AG08396 (cell line): ENCODE data around the gene TRIP11.

Experiments
- DNase-seq: peaks from one replicate; pipeline ENCODE4 v3.0.0; 2012; ENCODE audit warnings: low spot score, mixed read lengths

The TRIP11 gene

DNA sequence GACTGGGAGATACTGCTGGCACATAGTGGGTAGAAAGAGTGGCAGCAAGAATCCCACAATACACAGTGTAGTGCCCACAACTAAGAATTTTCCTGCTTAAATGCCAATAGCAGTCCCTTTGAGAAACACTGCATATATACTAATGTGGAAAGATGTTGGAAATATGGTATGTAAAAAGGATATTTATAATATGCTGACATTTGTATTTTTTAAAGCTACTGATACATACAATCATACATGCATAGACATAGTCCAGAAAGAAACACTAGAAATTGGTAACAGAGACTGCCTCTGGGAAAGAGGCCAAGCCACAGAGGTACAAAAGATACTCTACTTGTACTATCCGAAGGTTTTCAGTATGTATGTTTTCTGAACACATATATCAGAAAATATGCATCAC is 30.3 kb downstream of the TRIP11 start:
- DNase-seq: no peak

DNA sequence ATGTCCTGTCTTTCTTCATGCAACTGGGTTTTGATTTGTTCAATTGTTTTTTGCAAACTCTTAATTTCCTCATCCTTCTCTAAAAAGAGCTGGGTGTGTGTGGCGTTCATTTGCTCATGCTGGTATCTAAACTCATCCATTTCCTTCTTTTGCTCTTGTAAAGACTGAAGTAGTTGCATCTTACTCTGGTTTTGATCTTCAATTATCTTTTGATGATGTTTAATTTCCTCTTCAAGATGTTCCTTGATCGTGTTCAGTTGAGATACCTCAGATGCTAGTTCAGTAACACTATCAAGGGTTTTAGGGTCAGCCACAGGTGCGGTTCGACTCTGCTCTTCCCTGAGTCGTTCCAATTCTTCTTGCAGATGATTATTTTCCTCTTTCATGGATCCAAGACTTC is 34.8 kb downstream of the TRIP11 start:
- no peak for DNase-seq

DNA sequence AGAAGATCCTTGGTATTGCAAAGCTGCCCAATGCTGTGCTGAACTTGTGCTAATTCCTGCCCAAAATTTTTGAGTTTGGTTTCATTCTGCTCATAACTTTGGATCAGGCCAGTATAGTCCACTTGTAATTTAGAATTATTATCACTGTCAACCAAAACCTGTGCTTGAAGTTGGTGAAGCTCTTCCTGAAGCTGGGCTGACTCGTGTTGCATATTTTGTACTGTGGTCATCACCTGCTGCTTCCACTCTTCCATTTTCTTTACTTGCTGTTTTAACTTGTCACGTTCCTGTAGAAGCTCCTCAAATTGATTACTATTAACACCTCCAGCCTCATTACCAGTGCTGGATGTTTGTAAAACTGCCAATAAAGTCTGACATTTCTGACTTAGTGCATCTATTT is 35.8 kb downstream of the TRIP11 start:
- DNase-seq: no peak

DNA sequence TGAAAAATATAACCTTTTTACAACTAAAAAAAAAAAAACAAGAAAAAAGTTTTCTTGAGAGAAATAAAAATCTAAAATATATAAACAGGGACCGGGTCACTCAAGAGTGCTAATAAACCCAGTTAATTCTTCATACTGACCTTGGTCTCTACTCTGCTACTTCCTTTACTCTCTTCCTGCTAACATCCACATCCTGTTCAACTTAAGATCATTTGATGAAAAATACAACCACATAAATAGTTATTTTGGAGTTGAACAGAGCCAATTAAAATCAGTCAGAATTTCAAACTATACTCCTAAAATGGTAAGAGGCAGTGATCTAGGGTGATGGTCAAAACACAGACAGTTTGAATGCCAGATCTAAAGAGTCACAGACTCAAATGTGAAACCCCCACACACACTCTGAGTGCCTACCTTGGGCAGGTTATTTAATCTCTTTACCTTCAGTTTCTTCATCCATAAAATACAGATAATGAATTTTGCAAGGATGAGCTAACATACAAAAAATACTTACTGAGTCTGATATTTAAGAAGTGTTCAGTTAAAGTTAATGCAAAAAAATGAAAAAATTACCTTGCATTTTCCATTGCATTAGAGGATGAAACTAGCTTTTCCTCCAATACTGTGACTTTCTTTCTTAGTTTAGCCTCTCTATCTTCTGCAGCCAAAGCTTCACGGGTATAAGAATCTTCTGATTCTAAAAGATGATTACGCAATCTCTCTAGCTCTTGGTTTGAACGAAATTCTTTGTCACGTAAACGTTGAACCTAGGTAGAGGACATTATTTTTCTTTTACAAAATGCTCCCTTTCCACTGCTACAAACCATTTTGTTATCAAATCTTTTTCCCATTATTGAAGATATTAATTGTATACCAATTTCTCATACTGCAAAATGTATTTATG is 40.9 kb downstream of the TRIP11 start:
- no peak for DNase-seq

DNA sequence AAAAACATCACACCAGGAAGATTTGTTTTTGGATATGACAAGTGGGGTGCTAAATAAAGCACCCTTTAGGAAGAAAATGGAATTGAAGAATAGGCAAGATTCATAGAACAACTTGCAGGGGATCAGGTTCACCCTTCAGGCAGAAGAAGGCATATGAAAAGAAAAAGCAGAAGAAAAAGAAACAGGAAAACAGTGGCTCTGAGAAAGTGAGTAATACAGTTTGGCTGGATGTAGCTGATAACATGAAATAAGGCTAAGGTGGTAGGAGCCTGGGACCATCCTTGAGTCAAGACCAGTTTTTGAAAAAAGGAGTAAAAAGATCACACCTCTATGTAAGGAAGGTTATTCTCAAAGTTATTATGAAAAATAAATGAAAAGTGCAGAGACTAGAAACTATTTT is 42.4 kb downstream of the TRIP11 start:
- DNase-seq: no peak

DNA sequence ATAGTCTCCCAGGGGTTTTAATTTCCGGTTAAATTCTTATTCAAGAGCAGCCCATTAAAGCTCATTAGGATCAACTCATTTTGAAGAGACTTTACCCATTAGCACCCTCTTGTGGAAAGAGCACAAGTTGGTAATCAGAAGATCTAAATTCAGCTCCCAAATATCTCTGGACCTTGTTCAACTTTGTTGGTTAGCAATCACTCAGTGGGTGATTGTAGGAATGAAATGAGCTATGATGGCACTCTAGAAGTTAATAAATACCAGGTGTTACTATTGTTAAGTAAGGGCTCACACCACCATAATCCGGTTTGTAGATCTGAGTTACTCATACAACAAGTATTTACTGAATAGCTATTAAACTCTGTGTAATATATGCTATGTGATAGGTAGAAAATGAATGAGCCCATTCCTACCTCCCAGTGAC is 42.9 kb downstream of the TRIP11 start:
- peak; percentile 41 for DNase-seq

DNA sequence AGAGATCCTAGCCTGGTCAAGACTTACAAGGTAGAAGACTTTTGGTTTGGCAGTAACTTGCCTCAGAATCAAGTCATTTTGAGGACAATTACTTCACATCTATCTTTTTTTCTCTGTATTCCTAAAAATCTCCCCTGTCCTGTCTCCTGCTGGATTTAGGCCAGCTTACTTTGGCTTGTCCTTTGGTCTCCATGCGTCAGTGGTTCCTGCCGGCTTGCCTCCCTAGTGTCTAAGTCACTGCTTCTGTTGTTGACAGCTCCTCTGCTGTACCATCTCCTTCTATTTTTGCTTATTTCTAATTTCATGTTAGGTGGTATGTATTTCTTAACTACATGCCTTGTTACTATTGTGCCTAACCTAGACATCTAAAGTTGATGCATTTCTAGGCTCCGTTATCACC is 52.7 kb downstream of the TRIP11 start:
- no peak for DNase-seq

DNA sequence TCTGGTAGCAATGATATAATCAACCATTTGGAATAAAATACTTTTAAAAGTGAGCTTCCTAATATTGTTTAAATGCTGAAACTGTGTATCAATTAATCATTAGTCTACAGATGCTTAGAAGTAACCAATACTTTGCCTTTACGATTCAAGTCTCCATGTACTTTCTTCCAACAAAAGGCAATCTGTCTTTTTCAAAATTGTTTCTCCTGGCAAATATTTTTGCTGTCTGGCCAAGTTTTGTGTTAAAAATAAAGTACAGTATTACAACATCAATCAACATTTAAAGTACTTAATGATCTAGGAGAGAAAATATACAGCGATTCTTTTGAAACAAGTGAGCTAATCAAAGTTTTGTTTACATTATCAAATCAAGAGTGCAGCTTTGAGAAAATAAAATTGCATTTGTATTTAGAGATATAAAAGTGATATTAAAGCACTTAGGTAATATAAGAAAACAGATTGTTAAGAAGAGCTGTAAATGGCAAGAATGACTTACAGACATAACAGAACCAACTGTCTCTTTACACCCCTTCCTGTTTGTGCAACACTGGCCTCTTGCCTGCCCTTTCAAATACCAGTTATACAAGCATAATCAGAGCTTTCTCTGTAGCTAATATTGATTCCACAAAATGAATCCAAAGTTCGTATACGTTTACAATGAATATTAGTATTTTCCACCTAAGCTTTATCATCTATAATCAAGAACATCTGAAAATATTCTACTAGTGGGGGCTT is 54.2 kb downstream of the TRIP11 start:
- DNase-seq: no peak

DNA sequence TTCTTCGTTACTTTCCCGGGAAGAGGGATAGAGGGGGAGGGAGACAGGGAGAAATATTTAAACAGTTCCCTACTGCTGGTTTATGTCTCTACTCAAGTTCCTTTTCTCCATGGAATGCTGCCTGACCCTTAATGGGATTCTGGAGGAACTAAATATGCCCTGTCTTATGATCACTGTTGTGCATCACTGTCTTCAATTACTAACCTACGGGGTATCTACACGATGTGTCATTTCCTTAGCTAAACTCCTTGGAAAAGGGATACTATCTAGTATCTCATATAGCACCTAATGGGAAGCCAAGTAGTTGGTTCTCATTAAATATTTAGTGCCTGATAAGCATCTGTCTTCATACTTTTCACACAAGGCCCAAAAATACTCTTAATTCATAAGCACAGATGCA is 54.9 kb downstream of the TRIP11 start:
- peak; percentile 11 for DNase-seq

DNA sequence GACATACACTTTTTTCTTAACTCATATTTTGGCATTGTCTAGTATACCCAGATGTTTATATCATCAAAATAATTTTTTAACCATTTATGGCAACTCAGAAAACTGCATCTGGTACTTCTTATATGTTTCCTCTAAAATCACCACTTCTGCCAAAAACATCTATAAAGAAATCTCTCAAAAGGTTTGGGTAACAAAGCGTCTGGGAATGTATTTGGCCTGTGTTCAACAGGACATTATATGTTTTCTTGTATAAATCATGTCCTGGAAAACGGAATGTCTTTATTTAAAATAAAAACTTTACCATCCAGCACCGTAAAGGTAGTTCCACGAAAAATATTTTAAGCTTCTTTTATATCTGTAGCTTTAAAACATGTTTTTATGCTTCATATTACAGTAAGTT is 56.3 kb downstream of the TRIP11 start:
- no peak for DNase-seq

DNA sequence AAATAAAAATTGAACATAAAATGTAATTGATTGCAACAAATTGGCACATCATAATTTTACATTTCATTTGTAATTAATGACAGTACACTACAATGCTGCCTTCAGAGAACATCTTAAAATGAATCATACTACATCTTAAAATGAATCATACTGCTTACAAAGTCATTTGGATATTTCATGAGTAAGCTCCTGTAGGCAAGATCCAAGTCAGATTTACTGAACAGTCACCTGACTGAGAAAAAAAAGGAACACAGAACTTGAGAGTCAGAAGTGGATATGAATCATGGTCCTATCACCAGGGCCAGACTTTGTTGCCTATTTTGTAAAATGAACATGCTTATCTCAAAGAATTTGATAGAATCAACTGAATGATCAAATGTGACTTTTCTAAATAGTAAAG is 59.7 kb downstream of the TRIP11 start:
- DNase-seq: peak; percentile 67

DNA sequence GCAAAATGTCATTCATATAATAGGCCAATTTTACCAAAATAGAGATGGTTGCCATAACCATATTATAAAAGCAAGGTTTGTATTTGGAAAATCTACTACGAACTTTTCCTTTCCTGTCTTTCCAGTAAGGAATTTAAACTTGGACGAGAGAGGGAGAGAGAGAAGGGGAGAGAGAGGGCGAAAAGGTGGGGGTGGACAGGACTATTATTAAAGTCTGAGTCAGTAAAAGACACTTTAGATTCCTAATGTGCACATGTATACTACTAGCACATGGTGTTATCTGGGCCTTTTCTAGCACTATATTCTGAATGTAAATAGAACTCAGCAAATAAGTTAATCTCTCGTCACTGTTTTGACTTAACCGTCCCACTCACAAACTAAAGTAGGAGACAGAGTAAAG is 62.0 kb downstream of the TRIP11 start:
- no peak for DNase-seq

DNA sequence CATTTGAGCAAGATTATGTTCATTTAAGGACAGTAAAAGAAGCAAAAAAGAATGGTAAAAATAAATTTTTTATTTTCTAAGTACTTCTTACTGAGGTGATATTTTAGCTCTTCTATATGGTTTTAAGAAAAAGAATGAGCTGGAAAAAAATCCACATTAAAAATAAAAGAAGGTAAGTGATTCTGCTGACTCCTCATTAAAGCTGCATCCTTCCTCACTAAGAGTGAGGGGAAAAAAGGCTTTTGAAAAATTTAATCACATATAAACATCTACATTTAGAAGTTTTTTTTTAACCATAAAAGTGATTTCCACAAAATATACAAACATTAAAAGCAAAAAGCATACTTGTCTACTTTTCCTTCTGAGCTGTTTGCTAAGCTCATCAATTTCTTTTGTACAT is 64.1 kb downstream of the TRIP11 start:
- DNase-seq: no peak

DNA sequence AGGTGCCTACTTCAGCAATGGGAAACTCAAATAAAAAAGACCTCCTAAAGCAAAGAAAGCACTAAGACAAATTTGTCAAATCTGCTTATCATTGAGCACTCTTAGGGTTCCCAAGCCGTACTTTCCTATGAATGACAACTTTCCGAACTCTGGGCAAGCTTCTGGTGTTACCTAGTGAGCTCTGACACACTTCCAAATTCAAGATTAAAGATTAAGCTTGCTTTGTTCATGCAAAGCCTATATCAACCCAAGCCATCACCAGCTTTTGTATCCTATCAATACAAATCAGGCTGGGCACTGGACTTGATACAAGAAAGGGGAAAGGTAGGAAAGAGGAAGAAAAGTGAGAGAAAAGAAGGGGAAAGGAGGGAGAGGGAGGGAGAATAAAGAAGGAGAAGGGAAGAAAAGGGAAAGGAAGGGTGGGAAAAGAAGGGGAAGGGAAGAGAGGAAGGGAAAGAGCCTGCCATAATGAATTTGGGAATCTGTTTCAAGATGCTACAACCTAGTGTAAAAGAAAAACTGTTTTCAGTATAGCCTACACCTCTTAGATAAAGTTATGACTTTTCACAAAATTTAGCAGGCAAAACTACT is 68.6 kb downstream of the TRIP11 start:
- no peak for DNase-seq

DNA sequence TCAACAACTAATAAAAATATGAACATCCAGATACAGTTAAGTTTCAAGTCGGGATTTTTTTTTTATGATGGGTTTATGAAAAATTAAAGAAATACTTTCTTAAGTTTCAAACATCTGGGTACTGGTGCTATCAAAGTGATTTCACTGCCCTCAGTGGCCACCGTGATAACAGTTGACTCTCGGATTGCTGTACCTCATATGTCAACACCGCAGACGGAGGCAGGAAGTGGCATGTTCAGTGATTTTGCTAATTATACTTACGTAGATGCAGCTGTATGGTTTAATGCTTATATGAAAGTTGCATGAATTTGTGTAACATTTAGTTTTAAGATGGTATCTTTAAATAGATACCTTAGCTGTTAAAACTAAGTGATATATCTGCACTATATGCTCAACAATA is 71.6 kb downstream of the TRIP11 start:
- DNase-seq: no peak

DNA sequence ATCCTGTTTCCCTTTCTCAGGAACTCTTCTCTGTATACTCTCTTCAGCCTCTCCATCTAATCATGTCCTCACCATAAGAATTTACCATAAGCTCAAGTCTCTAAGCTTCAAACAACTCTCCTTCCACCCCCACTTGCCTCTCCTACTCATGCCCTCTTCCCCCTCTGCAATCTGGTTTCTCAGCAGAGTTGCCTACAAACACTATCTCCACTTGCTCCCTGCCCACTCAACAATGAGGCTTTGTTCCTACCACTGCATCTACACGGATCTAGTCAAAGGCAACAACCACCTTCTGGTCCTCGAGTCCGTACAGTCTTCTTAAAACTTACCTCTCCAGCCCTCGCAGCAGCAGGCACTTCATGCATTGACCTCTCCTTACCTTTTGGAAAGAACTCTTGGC is 75.1 kb downstream of the TRIP11 start:
- DNase-seq: no peak

DNA sequence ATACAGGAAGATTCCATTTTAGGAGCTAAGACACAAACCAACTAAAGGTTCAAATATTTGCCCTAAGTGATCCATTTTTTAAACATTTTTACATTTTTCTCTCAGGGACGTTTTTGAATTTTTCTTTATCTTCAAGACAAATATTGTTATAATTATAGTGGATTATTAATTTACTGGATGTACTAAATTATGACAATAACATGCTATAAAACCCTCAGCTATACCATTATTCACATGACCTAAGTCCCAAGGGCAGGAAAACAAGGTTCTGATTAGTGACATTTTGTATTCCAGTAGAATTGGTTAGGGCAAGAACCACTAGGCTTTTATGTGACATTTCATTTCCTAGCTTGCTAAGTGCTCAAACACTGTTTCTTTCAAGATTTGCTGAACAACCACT is 75.8 kb downstream of the TRIP11 start:
- no peak for DNase-seq

DNA sequence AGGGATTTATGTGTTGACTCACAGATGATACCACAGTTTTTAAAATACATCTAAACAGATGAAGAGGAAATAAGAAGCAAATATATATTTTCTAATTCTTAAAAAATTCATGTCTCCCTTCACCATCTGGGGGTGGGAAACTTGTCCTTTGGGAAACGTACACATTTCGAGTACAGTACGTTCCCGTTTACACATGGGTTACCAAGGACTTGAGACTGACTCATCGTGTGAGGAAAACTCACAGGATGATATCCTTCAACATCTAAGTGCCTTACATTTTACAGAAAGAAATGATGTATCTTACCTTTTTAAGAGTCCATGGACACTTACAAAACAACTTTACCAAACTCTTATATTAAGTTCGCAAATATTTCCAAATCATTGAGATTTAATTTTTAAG is 76.4 kb downstream of the TRIP11 start:
- no peak for DNase-seq

DNA sequence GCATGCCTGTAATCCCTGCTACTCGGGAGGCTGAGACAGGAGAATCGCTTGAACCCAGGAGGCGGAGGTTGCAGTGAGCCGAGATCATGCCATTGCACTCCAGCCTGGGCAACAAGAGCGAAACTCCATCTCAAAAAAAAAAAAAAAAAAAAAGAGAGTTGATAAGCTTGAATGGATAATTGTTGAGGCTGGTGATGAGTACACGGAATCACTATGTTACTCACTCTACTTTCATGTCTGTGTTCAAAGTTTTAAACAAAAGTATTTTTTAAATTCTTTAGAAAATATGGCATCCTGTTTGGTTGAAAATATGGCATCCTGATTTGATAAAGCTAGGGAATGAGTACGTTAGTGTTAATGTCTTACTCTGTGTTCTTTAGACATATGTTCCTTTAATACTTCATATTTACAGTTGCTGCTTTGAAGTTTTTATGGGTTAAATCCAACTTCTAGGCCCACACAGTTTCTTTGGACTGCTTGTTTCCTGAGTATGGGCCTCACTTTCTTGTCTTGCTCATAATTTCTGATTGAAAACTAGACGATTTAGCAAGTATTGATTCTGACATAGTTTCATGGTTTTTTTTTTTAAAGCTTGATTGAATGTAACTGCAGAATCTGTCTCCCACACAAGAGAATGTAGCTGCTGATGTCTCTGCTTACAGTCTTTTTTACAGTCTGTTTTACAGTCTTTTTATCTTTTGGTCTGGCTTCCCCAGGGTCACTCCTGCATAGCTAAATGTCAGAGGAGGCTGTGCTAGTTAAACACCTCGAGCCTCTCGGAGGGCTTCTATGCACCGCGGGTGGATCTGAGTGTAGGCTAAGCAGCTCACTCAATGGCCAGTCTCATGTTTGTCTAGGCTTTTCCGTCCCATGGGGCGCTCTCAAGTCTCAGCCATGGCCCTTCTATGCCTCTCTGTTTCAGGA is 78.3 kb downstream of the TRIP11 start:
- DNase-seq: no peak

DNA sequence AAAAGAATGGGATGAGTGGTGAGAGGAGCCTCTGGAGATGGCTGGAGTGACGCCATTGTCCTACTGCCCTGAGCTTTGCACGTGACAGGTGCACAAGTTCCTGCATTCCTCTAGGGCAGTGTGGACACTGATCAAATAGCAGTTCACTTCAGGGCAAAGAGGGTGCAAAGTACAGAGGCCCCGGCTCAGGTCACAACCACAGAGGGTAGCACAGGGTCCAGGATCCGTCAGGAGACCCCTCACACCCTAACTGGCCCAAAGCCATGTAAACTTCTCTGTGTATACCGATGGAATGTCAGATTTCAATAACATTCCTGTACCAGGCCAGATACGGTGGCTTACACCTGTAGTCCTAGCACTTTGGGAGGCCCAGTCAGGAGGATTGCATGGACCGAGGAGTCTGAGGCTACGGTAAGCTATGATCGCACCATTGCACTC is 82.0 kb downstream of the TRIP11 start:
- DNase-seq: no peak

DNA sequence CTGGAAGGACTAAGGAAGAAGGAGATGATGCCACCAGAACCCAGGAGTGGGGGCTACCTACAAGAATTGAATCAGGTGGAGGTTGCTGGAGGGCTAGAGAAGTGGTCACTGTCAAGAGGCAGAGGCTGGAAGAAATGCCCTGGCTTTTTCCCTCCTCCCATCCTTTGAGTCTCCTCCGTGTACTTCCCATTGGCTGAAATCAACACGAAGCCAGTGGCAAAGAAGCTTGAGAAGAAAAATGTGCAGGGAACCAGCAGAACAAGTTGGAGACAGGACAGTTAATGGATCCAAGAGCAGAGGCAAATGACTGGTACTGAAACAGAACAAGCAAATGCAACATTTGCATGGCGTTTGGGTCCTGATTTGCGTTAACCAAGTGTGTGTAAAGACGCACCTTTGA is 83.2 kb downstream of the TRIP11 start:
- DNase-seq: no peak

DNA sequence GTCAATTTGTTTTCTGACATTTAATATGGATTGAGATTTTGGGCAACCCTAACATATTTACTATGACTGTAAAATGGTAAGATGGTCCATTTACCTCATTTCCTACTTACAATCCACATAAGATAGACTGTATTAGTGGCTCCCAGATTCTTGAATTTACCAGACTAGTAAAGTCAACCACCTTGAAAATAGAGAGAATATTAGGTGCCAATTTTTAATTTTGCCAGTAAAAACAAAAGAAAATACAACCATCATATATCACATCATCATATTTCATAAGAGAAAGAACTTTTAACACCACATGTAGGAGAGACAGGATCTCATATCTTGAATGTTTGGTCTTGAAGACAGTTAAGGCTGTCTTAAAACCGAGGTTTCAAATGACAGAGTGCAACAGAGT is 84.7 kb downstream of the TRIP11 start:
- no peak for DNase-seq
